Psoas muscle (tissue), 8 donors: Measurements from ENCODE around the gene ERP27. TPM values are rescaled to one million over a fixed set of nuclear protein-coding genes. Genes with fewer than 3 reads are reported as not detected.

Experiments used
- ATAC-seq, 4 donors: fragments of 200-7000 bp; cut with Tn5 transposase; one replicate each; pipeline ENCODE4 v1.9.1; 2020; ENCODE audit warnings: moderate library complexity in 3 of 4, mild to moderate bottlenecking in 2 of 4
- DNase-seq, 2 donors: peaks; one replicate each; pipeline ENCODE4 v3.0.0-alpha.2; 2020
- H3K27ac ChIP-seq: fragments of 200-600 bp; one replicate; pipeline ENCODE4 v1.8.0; 2022
- H3K27me3 ChIP-seq, 3 donors: fragments of 200-600 bp in 1 of 3; one replicate each; pipeline versions ENCODE4 v1.6.1 to v1.8.0; 2013 to 2022; ENCODE audit warnings: low read length in 2 of 3, mild to moderate bottlenecking in 2 of 3, moderate library complexity in 1 of 3; ENCODE audit not compliant: insufficient read depth in 3 of 3
- H3K36me3 ChIP-seq, 2 donors: fragments of 200-600 bp in 1 of 2; one replicate each; pipeline versions ENCODE4 v1.6.1 to v1.8.0; 2013 to 2022; ENCODE audit warnings: low read depth in 1 of 2, mild to moderate bottlenecking in 1 of 2, moderate library complexity in 1 of 2; ENCODE audit not compliant: insufficient read depth in 1 of 2
- H3K4me1 ChIP-seq: fragments of 200-600 bp; one replicate; pipeline ENCODE4 v1.8.0; 2022
- H3K4me3 ChIP-seq: fragments of 200-600 bp; one replicate; pipeline ENCODE4 v1.8.0; 2022; ENCODE audit warnings: mild to moderate bottlenecking
- H3K9me3 ChIP-seq: fragments of 200-600 bp; one replicate; pipeline ENCODE4 v1.8.0; 2022
- CTCF ChIP-seq: fragments of 200-600 bp; IDR thresholded peaks from one replicate; pipeline ENCODE4 v1.8.0; 2022; ENCODE audit warnings: antibody characterized with exemption
- WGBS, 3 donors: extraction: QIAGEN DNeasy Blood & Tissue Kit; methylation state at CpG; one replicate each; pipeline versions ENCODE4 v1.1.6 to v1.1.7; 2013; 5-methylcytosine and 5-hydroxymethylcytosine counted together
- intact Hi-C, 2 donors: fragments of 100-400 bp; cut with DNase I; formaldehyde crosslinking; loops; one replicate each; pipeline versions ENCODE4 v1.11.0 to v1.14.2; 2022
- polyA plus RNA-seq, 3 donors: library from polyadenylated mRNA; stranded (reverse); fragments of 200-250 nt; gene quantifications; one replicate each; pipeline ENCODE4 v1.2.3, GENCODE V29; 2013
- total RNA-seq, 4 donors: library from RNA; stranded (reverse); fragmentation: NEBNext Ultra II Directional in 2 of 4; extraction: Animal tissue kit (Norgen Biotek cat#: 25700) in 2 of 4; gene quantifications; one replicate each; pipeline versions ENCODE4 v1.2.1 to v1.2.4, GENCODE V29; 2021 to 2023
- donor health status: healthy with polysubstance abuse.
- donor health status: DM: no; HTN: no; CAD: no; lungs with moderate emphysema.
- donor health status: Bipolar disorder and iron deficiency.
- donor health status: healthy.
- donor health status: DM: yes; HTN: yes; CAD: no.
- donor health status: DM: no; HTN: no; CAD: no.
- donor health status: DM: no; HTN: no; CAD: no.
- donor health status: DM: yes; HTN: yes; CAD: no.

Gene ERP27
- total and polyA plus RNA-seq, 7 donors: 0.05 to 0.42 (median 0.13) TPM; not detected in 1

- intact Hi-C loops: no loop called here
- Histone ChIP-seq H3K4me1 (peaks cover 6% of the 10 kb centered on the region), H3K27me3 (no peaks in the 10 kb centered on the region), H3K27ac (no peak overlapping the region), H3K4me3 (no peak overlapping the region), H3K9me3 (no peaks in the 10 kb centered on the region), H3K36me3 (peaks cover 0 to 24% of the 10 kb centered on the region in 2 donors)
- no peak for ATAC-seq
- DNase-seq: no peak
- 77 to 87% (median 77%) methylated on average over 1 of the region's 1 CpG for WGBS, 3 donors
- no peak for TF ChIP-seq CTCF
Measured at GRCh38 chr12:14946861-14947260, 8.5 kb upstream of the ERP27 start.

- Histone ChIP-seq H3K4me3 (no peak overlapping the region), H3K4me1 (peaks cover 4% of the 10 kb centered on the region), H3K36me3 (peaks cover 0 to 26% of the 10 kb centered on the region in 2 donors), H3K27me3 (no peaks in the 10 kb centered on the region), H3K9me3 (no peaks in the 10 kb centered on the region), H3K27ac (no peak overlapping the region)
- no peak for ATAC-seq
- DNase-seq: no peak
- intact Hi-C loops: no loop called here
- WGBS, 3 donors: 73 to 90% (median 89%) methylated on average over 2 of the region's 2 CpGs
- no peak for TF ChIP-seq CTCF
Measured at GRCh38 chr12:14946162-14946561, 7.8 kb upstream of the ERP27 start.

- H3K27me3 ChIP-seq: no peaks in the 10 kb centered on the region
- ATAC-seq: no peak
- H3K36me3 ChIP-seq: peaks cover 0 to 22% of the 10 kb centered on the region in 2 donors
- H3K4me1 ChIP-seq: no peaks in the 10 kb centered on the region
- WGBS, 3 donors: 82 to 91% (median 89%) methylated on average over 11 to 12 of the region's 12 CpGs
- no peak overlapping the region for H3K27ac ChIP-seq
- no peak for DNase-seq
- no peak overlapping the region for H3K4me3 ChIP-seq
- intact Hi-C loops: no loop called here
- no peak for TF ChIP-seq CTCF
- no peaks in the 10 kb centered on the region for H3K9me3 ChIP-seq
Measured at GRCh38 chr12:14942196-14942931, 4.0 kb upstream of the ERP27 start.

GRCh38 chr12:14941369-14941768 is 3.0 kb upstream of the ERP27 start:
- intact Hi-C loops: no loop called here
- H3K4me1 ChIP-seq: no peaks in the 10 kb centered on the region
- no peak for TF ChIP-seq CTCF
- peaks cover 0 to 16% of the 10 kb centered on the region in 2 donors for H3K36me3 ChIP-seq
- 95 to 99% (median 96%) methylated on average over 2 of the region's 2 CpGs for WGBS, 3 donors
- H3K4me3 ChIP-seq: no peak overlapping the region
- no peak for ATAC-seq
- no peaks in the 10 kb centered on the region for H3K27me3 ChIP-seq
- H3K27ac ChIP-seq: no peak overlapping the region
- no peak for DNase-seq
- no peaks in the 10 kb centered on the region for H3K9me3 ChIP-seq

GRCh38 chr12:14937689-14938088 is 648 bp downstream of the ERP27 start:
- no peak overlapping the region for H3K4me3 ChIP-seq
- WGBS, 3 donors: 50 to 75% (median 50%) methylated on average over 1 of the region's 1 CpG
- ATAC-seq (no peak), DNase-seq (no peak)
- peaks cover 0 to 11% of the 10 kb centered on the region in 2 donors for H3K36me3 ChIP-seq
- TF ChIP-seq CTCF: no peak
- H3K27me3 ChIP-seq: no peaks in the 10 kb centered on the region
- no peaks in the 10 kb centered on the region for H3K9me3 ChIP-seq
- no peaks in the 10 kb centered on the region for H3K4me1 ChIP-seq
- intact Hi-C loops: no loop called here
- no peak overlapping the region for H3K27ac ChIP-seq
